IMR-90 (cell line): Measurements from ENCODE around the gene DNAI2. TPM values are rescaled to one million over a fixed set of nuclear protein-coding genes. Genes with fewer than 3 reads are reported as not detected.

Experiments
- ATAC-seq: fragments of 200-7000 bp; cut with Tn5 transposase; 2 replicates; pipeline ENCODE4 v1.9.1; 2020; ENCODE audit warnings: low read depth, mild to moderate bottlenecking, moderate library complexity
- BruUV-seq: library from RNA; stranded (reverse); fragments of 400-500 nt; replicated peaks from 2 replicates; lab custom pipeline; 2021; lab: Mats Ljungman, UMichigan
- CTCF ChIA-PET: fragments of 300-600 bp; formaldehyde crosslinking; extraction: SDS; loops from one replicate; lab custom pipeline; 2021; ENCODE audit warnings: antibody characterized with exemption; lab: Yijun Ruan, JAX
- POLR2A ChIA-PET: fragments of 300-600 bp; sonication (Branson Sonifier 250); formaldehyde crosslinking; loops from one replicate; lab custom pipeline; 2022; ENCODE audit warnings: antibody characterized with exemption; ENCODE audit not compliant: unreplicated experiment; lab: Charles Lee
- DNase-seq: peaks from one replicate; pipeline ENCODE4 v3.0.0; 2013
- H2AFZ ChIP-seq: replicated peaks from 2 replicates; pipeline ENCODE3; 2013; ENCODE audit warnings: low read length, mild to moderate bottlenecking; ENCODE audit not compliant: poor library complexity
- H2AK5ac ChIP-seq: 2 replicates; pipeline ENCODE4 v1.6.1; 2013; ENCODE audit warnings: low read depth, low read length, inconsistent platforms
- H2AK9ac ChIP-seq: replicated peaks from 2 replicates; pipeline ENCODE3; 2013; ENCODE audit warnings: mild to moderate bottlenecking, low read depth, low read length, moderate library complexity; ENCODE audit not compliant: poor library complexity
- H2BK120ac ChIP-seq: 2 replicates; pipeline ENCODE4 v1.6.1; 2013; ENCODE audit warnings: low read depth, low read length, inconsistent platforms
- H2BK15ac ChIP-seq: 3 replicates; pipeline ENCODE4 v1.6.1; 2013; ENCODE audit warnings: low read depth, low read length, inconsistent platforms
- H2BK20ac ChIP-seq: 2 replicates; pipeline ENCODE4 v1.6.1; 2013; ENCODE audit warnings: low read depth, mild to moderate bottlenecking, inconsistent platforms, low read length, moderate library complexity
- H2BK5ac ChIP-seq: 2 replicates; pipeline ENCODE4 v1.6.1; 2013; ENCODE audit warnings: mild to moderate bottlenecking, low read depth, low read length, inconsistent platforms; ENCODE audit not compliant: poor library complexity, severe bottlenecking
- H3K14ac ChIP-seq: replicated peaks from 2 replicates; pipeline ENCODE4 v1.6.1; 2013; ENCODE audit warnings: low read depth, low read length, inconsistent platforms
- H3K18ac ChIP-seq: 2 replicates; pipeline ENCODE4 v1.6.1; 2013; ENCODE audit warnings: low read depth, low read length, control low read depth
- H3K23ac ChIP-seq: 2 replicates; pipeline ENCODE4 v1.6.1; 2013; ENCODE audit warnings: low read depth, low read length, inconsistent platforms
- H3K27ac ChIP-seq: 2 replicates; pipeline ENCODE4 v1.5.1; 2013; ENCODE audit warnings: mild to moderate bottlenecking, control low read depth, low read length; ENCODE audit not compliant: insufficient read depth
- H3K27me3 ChIP-seq: 2 replicates; pipeline ENCODE4 v1.6.1; 2013; ENCODE audit warnings: low read length; ENCODE audit not compliant: control insufficient read depth, insufficient read depth
- H3K36me3 ChIP-seq: 2 replicates; pipeline ENCODE4 v1.6.1; 2013; ENCODE audit warnings: low read length, mixed read lengths; ENCODE audit not compliant: control insufficient read depth, insufficient read depth
- H3K4ac ChIP-seq: 2 replicates; pipeline ENCODE4 v1.6.1; 2013; ENCODE audit warnings: low read depth, low read length, inconsistent platforms
- H3K4me1 ChIP-seq: 2 replicates; pipeline ENCODE4 v1.6.1; 2013; ENCODE audit warnings: low read length, mixed read lengths; ENCODE audit not compliant: control insufficient read depth, insufficient read depth
- H3K4me2 ChIP-seq: 2 replicates; pipeline ENCODE4 v1.6.1; 2013; ENCODE audit warnings: low read depth, mild to moderate bottlenecking, control low read depth, low read length, moderate library complexity
- H3K4me3 ChIP-seq: 2 replicates; pipeline ENCODE4 v1.5.1; 2013; ENCODE audit warnings: low read depth, mild to moderate bottlenecking, control low read depth, low read length, moderate library complexity; ENCODE audit not compliant: insufficient read depth
- H3K56ac ChIP-seq: 2 replicates; pipeline ENCODE4 v1.6.1; 2013; ENCODE audit warnings: low read length, inconsistent platforms; ENCODE audit not compliant: insufficient read depth; ENCODE audit errors: extremely low read depth
- H3K79me1 ChIP-seq, 2 experiments: 2 replicates each; pipeline ENCODE4 v1.6.1; 2013; ENCODE audit warnings: low read length in 2 of 2, inconsistent platforms in 1 of 2, low read depth in 1 of 2
- H3K9ac ChIP-seq: 2 replicates; pipeline ENCODE4 v1.6.1; 2013; ENCODE audit warnings: low read depth, low read length, control low read depth
- H3K9me1 ChIP-seq: 2 replicates; pipeline ENCODE4 v1.6.1; 2013; ENCODE audit warnings: low read length, inconsistent platforms; ENCODE audit not compliant: insufficient read depth
- H3K9me3 ChIP-seq: 2 replicates; pipeline ENCODE4 v1.6.1; 2013; ENCODE audit warnings: low read length; ENCODE audit not compliant: control insufficient read depth, insufficient read depth
- H4K20me1 ChIP-seq: 2 replicates; pipeline ENCODE4 v1.6.1; 2013; ENCODE audit warnings: low read length, inconsistent platforms; ENCODE audit not compliant: insufficient read depth
- H4K5ac ChIP-seq: 2 replicates; pipeline ENCODE4 v1.6.1; 2013; ENCODE audit warnings: mild to moderate bottlenecking, low read depth, low read length, control low read depth
- H4K8ac ChIP-seq, 2 experiments: 2 replicates each; pipeline ENCODE4 v1.6.1; 2013; ENCODE audit warnings: low read depth in 2 of 2, low read length in 2 of 2, control low read depth in 1 of 2, inconsistent platforms in 1 of 2
- H4K91ac ChIP-seq: 2 replicates; pipeline ENCODE4 v1.6.1; 2013; ENCODE audit warnings: low read depth, low read length, inconsistent platforms; ENCODE audit not compliant: insufficient read depth
- CEBPB ChIP-seq: IDR thresholded peaks from 2 replicates; pipeline ENCODE4 v1.6.1; 2012; ENCODE audit warnings: low read depth, low read length, improper control_type of control experiment
- CHD1 ChIP-seq: IDR thresholded peaks from 2 replicates; pipeline ENCODE4 v1.6.1; 2012; ENCODE audit warnings: low read depth, low read length, improper control_type of control experiment
- MAFK ChIP-seq: IDR thresholded peaks from 2 replicates; pipeline ENCODE4 v1.6.1; 2012; ENCODE audit warnings: low read depth, low read length, improper control_type of control experiment
- MAZ ChIP-seq: IDR thresholded peaks from 2 replicates; pipeline ENCODE4 v1.6.1; 2012; ENCODE audit warnings: low read depth, mild to moderate bottlenecking, low read length, improper control_type of control experiment, moderate library complexity, borderline replicate concordance
- RCOR1 ChIP-seq: IDR thresholded peaks from 2 replicates; pipeline ENCODE4 v1.6.1; 2012; ENCODE audit warnings: mild to moderate bottlenecking, low read length, improper control_type of control experiment; ENCODE audit not compliant: insufficient replicate concordance
- RFX5 ChIP-seq: IDR thresholded peaks from 2 replicates; pipeline ENCODE4 v1.8.0; 2012; ENCODE audit warnings: low read depth, mild to moderate bottlenecking, low read length, moderate library complexity
- SMC3 ChIP-seq: fragments of 150-350 bp; IDR thresholded peaks from 2 replicates; pipeline ENCODE4 v1.6.1; 2016; ENCODE audit warnings: low read depth, mild to moderate bottlenecking, antibody characterized with exemption, low read length, moderate library complexity
- WGBS, 2 experiments: methylation state at CpG; one replicate each; pipeline versions ENCODE4 v1.1.5 to v1.1.7; 2013; ENCODE audit warnings: missing lambda C conversion rate in 2 of 2; ENCODE audit not compliant: insufficient read length in 1 of 2; ENCODE audit errors: extremely low coverage in 2 of 2; 5-methylcytosine and 5-hydroxymethylcytosine counted together
- dilution Hi-C: fragments of 300-500 bp; cut with HindIII; formaldehyde crosslinking; loops from one replicate; pipeline ENCODE4 v1.14.3; 2018; ENCODE audit warnings: low sequenced_read_pairs; ENCODE audit not compliant: unreplicated experiment
- in situ Hi-C: fragments of 300-500 bp; cut with MboI; formaldehyde crosslinking; loops from 3 replicates; pipeline ENCODE4 v1.14.3; 2019; ENCODE audit warnings: low sequenced_read_pairs, inconsistent platforms, mixed read lengths
- intact Hi-C: fragments of 100-400 bp; cut with micrococcal nuclease; formaldehyde crosslinking; loops from 2 replicates; pipeline ENCODE4 v1.10.0; 2022
- polyA plus RNA-seq, 3 experiments: library from polyadenylated mRNA; depleted of rRNA; stranded (reverse); fragments of >200 nt; gene quantifications; 2 replicates each; pipeline ENCODE4 v1.2.3, GENCODE V29; 2012; ENCODE audit warnings: low replicate concordance in 1 of 3
- total RNA-seq: library from RNA; depleted of rRNA; stranded (reverse); fragments of >200 nt; gene quantifications from 2 replicates; pipeline ENCODE4 v1.2.3, GENCODE V29; 2012
- TF ChIP-seq, protein P1 (sequence below): fragments of 150-350 bp; IDR thresholded peaks from 2 replicates; pipeline ENCODE4 v1.6.1; 2016; ENCODE audit warnings: low read depth, mild to moderate bottlenecking, low read length, moderate library complexity, borderline replicate concordance
- TF ChIP-seq, protein P2 (sequence below): conservative IDR thresholded peaks from 2 replicates; pipeline ENCODE4 v1.5.1; 2012; ENCODE audit warnings: mild to moderate bottlenecking, low read depth, low read length, improper control_type of control experiment
- TF ChIP-seq, protein P3 (sequence below): fragments of 150-350 bp; IDR thresholded peaks from 2 replicates; pipeline ENCODE4 v1.6.1; 2017; ENCODE audit warnings: mild to moderate bottlenecking, antibody characterized with exemption, low read length, low read depth

Gene DNAI2
- total and polyA plus RNA-seq, 2 of the 4 experiments (the other 2 are of a cell fraction) = not detected

DNA sequence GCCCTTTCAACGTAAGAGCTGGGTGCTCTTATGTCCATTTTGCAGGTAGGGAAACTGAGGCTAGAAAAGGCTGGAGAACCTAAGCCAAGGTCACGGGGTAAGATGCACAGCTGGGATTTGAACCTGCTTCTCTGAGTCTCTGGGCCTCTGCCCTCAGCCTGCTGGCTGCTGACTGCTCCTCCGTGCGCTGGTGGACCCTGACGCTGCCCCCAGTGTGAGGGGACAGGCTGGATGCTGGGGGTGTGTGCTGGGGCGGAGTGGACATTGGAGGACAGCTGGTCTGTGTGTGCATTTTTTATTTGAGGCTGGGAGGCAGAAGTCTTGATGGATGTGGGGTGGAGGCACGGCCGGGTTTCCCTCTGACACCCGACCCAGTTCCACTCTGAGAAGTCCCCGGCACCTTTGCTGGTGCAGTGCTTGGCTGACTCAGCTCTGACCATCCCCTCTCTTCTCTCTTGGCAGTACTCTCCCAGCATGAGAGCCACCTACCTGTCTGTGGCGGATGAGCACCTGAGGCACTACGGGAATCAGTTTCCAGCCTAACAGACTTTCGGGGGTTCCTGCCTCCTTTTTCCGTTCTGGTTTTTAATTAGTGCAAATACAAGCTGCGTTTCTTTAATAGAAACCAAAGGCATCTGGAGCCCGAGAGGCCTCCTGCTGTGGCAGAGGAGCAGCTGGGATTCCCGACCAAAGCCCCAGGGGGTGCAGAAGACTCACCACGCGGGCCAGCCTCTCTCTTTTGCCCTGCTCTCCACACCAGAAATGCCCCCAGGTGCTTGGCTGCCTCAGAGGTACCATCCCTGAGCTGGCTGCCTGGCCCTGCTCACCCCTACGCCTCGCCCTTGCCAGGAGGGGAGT lies 14.1 kb upstream of the DNAI2 start:
- ATAC-seq (no peak), DNase-seq (no peak)
- H3K36me3 ChIP-seq = no peaks in the 10 kb centered on the region
- H2BK20ac ChIP-seq = no peak overlapping the region
- H4K20me1 ChIP-seq = no peaks in the 10 kb centered on the region
- H2AK5ac ChIP-seq = no peak overlapping the region
- no TSS peak for BruUV-seq
- no peak overlapping the region for H3K4me2 ChIP-seq
- no peaks in the 10 kb centered on the region for H3K9me1 ChIP-seq
- H4K5ac ChIP-seq = no peak overlapping the region
- dilution Hi-C loops = no loop called here
- ChIA-PET POLR2A (no interaction called here), CTCF (no interaction called here)
- intact Hi-C loops = no loop called here
- H2AK9ac ChIP-seq = no peak overlapping the region
- WGBS, 2 experiments = 38% methylated on average over 4 of the region's 21 CpGs; no CpG with 5 or more reads in 1 of the 2 experiments
- no peak overlapping the region for H3K56ac ChIP-seq
- no peak overlapping the region for H2BK5ac ChIP-seq
- no peaks in the 10 kb centered on the region for H3K9me3 ChIP-seq
- no peak overlapping the region for H2BK120ac ChIP-seq
- H3K9ac ChIP-seq = no peak overlapping the region
- no peak overlapping the region for H3K14ac ChIP-seq
- no peak for TF ChIP-seq MAZ
- no peak for TF ChIP-seq CEBPB
- TF ChIP-seq, protein P1, sequence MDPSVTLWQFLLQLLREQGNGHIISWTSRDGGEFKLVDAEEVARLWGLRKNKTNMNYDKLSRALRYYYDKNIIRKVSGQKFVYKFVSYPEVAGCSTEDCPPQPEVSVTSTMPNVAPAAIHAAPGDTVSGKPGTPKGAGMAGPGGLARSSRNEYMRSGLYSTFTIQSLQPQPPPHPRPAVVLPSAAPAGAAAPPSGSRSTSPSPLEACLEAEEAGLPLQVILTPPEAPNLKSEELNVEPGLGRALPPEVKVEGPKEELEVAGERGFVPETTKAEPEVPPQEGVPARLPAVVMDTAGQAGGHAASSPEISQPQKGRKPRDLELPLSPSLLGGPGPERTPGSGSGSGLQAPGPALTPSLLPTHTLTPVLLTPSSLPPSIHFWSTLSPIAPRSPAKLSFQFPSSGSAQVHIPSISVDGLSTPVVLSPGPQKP = no peak
- TF ChIP-seq MAFK = no peak
- TF ChIP-seq, protein P2, sequence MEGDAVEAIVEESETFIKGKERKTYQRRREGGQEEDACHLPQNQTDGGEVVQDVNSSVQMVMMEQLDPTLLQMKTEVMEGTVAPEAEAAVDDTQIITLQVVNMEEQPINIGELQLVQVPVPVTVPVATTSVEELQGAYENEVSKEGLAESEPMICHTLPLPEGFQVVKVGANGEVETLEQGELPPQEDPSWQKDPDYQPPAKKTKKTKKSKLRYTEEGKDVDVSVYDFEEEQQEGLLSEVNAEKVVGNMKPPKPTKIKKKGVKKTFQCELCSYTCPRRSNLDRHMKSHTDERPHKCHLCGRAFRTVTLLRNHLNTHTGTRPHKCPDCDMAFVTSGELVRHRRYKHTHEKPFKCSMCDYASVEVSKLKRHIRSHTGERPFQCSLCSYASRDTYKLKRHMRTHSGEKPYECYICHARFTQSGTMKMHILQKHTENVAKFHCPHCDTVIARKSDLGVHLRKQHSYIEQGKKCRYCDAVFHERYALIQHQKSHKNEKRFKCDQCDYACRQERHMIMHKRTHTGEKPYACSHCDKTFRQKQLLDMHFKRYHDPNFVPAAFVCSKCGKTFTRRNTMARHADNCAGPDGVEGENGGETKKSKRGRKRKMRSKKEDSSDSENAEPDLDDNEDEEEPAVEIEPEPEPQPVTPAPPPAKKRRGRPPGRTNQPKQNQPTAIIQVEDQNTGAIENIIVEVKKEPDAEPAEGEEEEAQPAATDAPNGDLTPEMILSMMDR = no peak
- TF ChIP-seq CHD1 = no peak
- no peak for TF ChIP-seq RCOR1
- TF ChIP-seq, protein P3, sequence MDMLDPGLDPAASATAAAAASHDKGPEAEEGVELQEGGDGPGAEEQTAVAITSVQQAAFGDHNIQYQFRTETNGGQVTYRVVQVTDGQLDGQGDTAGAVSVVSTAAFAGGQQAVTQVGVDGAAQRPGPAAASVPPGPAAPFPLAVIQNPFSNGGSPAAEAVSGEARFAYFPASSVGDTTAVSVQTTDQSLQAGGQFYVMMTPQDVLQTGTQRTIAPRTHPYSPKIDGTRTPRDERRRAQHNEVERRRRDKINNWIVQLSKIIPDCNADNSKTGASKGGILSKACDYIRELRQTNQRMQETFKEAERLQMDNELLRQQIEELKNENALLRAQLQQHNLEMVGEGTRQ = no peak
- TF ChIP-seq RFX5 = no peak
- no peak for TF ChIP-seq SMC3
- H2BK15ac ChIP-seq = no peak overlapping the region
- H4K91ac ChIP-seq = no peak overlapping the region
- H3K18ac ChIP-seq = no peak overlapping the region
- H3K4ac ChIP-seq = no peak overlapping the region
- no peak overlapping the region for H4K8ac ChIP-seq
- no peaks in the 10 kb centered on the region; the same call in 1 of the 2 replicates for H3K27me3 ChIP-seq
- no peak overlapping the region for H2AFZ ChIP-seq
- no peak overlapping the region for H3K23ac ChIP-seq
- no peak overlapping the region for H3K4me3 ChIP-seq
- in situ Hi-C loops = no loop called here
- H3K4me1 ChIP-seq = no peaks in the 10 kb centered on the region
- no peak overlapping the region for H3K27ac ChIP-seq
- no peaks in the 10 kb centered on the region for H3K79me1 ChIP-seq
